Liver (tissue), 9 donors: ENCODE results near the gene CENPF. TPM values are rescaled to one million over a fixed set of nuclear protein-coding genes. Genes with fewer than 3 reads are reported as not detected.
A peak's percentile ranks its signal among the peaks of the same experiment; 100 is the strongest.

ENCODE experiments used
- DNase-seq: peaks from one replicate; pipeline ENCODE4 v3.0.0-alpha.2; 2017; ENCODE audit warnings: low spot score
- H3K27ac ChIP-seq, 2 donors: one replicate each; pipeline ENCODE4 v1.7.0; 2013; ENCODE audit warnings: inconsistent platforms in 2 of 2, low read length in 2 of 2, control low read depth in 1 of 2, low read depth in 1 of 2, mild to moderate bottlenecking in 1 of 2
- H3K27me3 ChIP-seq, 4 donors: one replicate each; pipeline versions ENCODE4 v1.6.1 to v1.7.0; 2013; ENCODE audit warnings: low read length in 3 of 4, inconsistent platforms in 1 of 4, mild to moderate bottlenecking in 1 of 4, moderate library complexity in 1 of 4; ENCODE audit not compliant: control insufficient read depth in 4 of 4, insufficient read depth in 4 of 4
- H3K36me3 ChIP-seq, 4 donors: one replicate each; pipeline versions ENCODE4 v1.6.1 to v1.7.0; 2013; ENCODE audit warnings: low read length in 3 of 4, mild to moderate bottlenecking in 3 of 4, low read depth in 1 of 4, moderate library complexity in 1 of 4; ENCODE audit not compliant: control insufficient read depth in 4 of 4, insufficient read depth in 3 of 4
- H3K4me1 ChIP-seq, 4 donors: one replicate each; pipeline versions ENCODE4 v1.6.1 to v1.7.0; 2013; ENCODE audit warnings: low read length in 3 of 4, mild to moderate bottlenecking in 3 of 4, moderate library complexity in 1 of 4; ENCODE audit not compliant: control insufficient read depth in 4 of 4, insufficient read depth in 4 of 4
- H3K4me3 ChIP-seq, 3 donors: one replicate each; pipeline versions ENCODE4 v1.6.1 to v1.7.0; 2013; ENCODE audit warnings: low read length in 3 of 3, control low read depth in 1 of 3, low read depth in 1 of 3, mild to moderate bottlenecking in 1 of 3
- H3K9ac ChIP-seq, 2 donors: one replicate each; pipeline ENCODE4 v1.7.0; 2013; ENCODE audit warnings: low read length in 2 of 2, mild to moderate bottlenecking in 2 of 2, moderate library complexity in 2 of 2, control low read depth in 1 of 2, low read depth in 1 of 2
- H3K9me3 ChIP-seq, 4 donors: one replicate each; pipeline versions ENCODE4 v1.6.1 to v1.7.0; 2013; ENCODE audit warnings: low read length in 3 of 4; ENCODE audit not compliant: control insufficient read depth in 4 of 4
- ATF3 ChIP-seq: IDR thresholded peaks from 2 replicates; pipeline ENCODE4 v1.6.1; 2016; ENCODE audit warnings: antibody characterized with exemption
- CTCF ChIP-seq: fragments of 150-350 bp; IDR thresholded peaks from 2 replicates; pipeline ENCODE4 v1.5.1; 2017; ENCODE audit warnings: improper control_type of control experiment, low read depth, low read length; ENCODE audit not compliant: missing input control
- EGR1 ChIP-seq, 2 donors: IDR thresholded peaks; 2 replicates each; pipeline ENCODE4 v1.6.1; 2016 to 2018; ENCODE audit warnings: antibody characterized with exemption in 2 of 2, low read depth in 2 of 2
- FOXA1 ChIP-seq: IDR thresholded peaks from 2 replicates; pipeline ENCODE4 v1.6.1; 2016; ENCODE audit warnings: antibody characterized with exemption
- FOXA2 ChIP-seq: IDR thresholded peaks from 2 replicates; pipeline ENCODE4 v1.6.1; 2016; ENCODE audit warnings: antibody characterized with exemption
- GABPA ChIP-seq, 2 donors: IDR thresholded peaks in 1 of 2; conservative IDR thresholded peaks in 1 of 2; 2 replicates each; pipeline ENCODE4 v1.6.1; 2016; ENCODE audit warnings: antibody characterized with exemption in 2 of 2, mild to moderate bottlenecking in 1 of 2, moderate library complexity in 1 of 2
- HNF4A ChIP-seq, 2 donors: conservative IDR thresholded peaks; 2 replicates each; pipeline ENCODE4 v1.6.1; 2016; ENCODE audit warnings: antibody characterized with exemption in 2 of 2, mild to moderate bottlenecking in 2 of 2
- JUND ChIP-seq, 2 donors: IDR thresholded peaks; 2 replicates each; pipeline ENCODE4 v1.6.1; 2016; ENCODE audit warnings: antibody characterized with exemption in 2 of 2
- MAX ChIP-seq: IDR thresholded peaks from 2 replicates; pipeline ENCODE4 v1.6.1; 2016; ENCODE audit warnings: antibody characterized with exemption
- NR2F2 ChIP-seq: IDR thresholded peaks from 2 replicates; pipeline ENCODE4 v1.6.1; 2016; ENCODE audit warnings: antibody characterized with exemption
- RAD21 ChIP-seq, 2 donors: IDR thresholded peaks; 2 replicates each; pipeline ENCODE4 v1.6.1; 2016; ENCODE audit warnings: antibody characterized with exemption in 2 of 2, mild to moderate bottlenecking in 2 of 2
- SP1 ChIP-seq: IDR thresholded peaks from 2 replicates; pipeline ENCODE4 v1.6.1; 2018; ENCODE audit warnings: antibody characterized with exemption, mild to moderate bottlenecking
- YY1 ChIP-seq: IDR thresholded peaks from 2 replicates; pipeline ENCODE4 v1.6.1; 2016; ENCODE audit warnings: antibody characterized with exemption, mild to moderate bottlenecking
- WGBS: extraction: QIAGEN DNeasy Blood & Tissue Kit; methylation state at CpG from one replicate; pipeline ENCODE4 v1.1.7; 2013; 5-methylcytosine and 5-hydroxymethylcytosine counted together
- polyA plus RNA-seq, 2 donors: library from polyadenylated mRNA; stranded (reverse) in 1 of 2; unstranded in 1 of 2; fragments of 200-250 nt in 1 of 2; fragments of >200 nt in 1 of 2; fragmentation: Nextera tagmentation in 1 of 2; extraction: Ambion mirVana in 1 of 2; gene quantifications; one replicate each; pipeline versions ENCODE4 v1.2.1 to v1.2.3, GENCODE V29; 2013 to 2015
- total RNA-seq, 2 donors: library from RNA; depleted of rRNA; stranded (reverse); fragments of >200 nt; gene quantifications; one replicate each; pipeline ENCODE4 v1.2.3, GENCODE V29; 2014
- donor health status: healthy.
- donor health status: healthy.
- donor health status: healthy.
- donor health status: healthy.
- donor health status: healthy.

The CENPF gene
- total and polyA plus RNA-seq, 4 donors = 0.08 to 47.3 (median 1.5) TPM

GRCh38 chr1:214637125-214637524 lies 34.1 kb downstream of the CENPF start (continued):
- no peak for TF ChIP-seq GABPA (IDR thresholded peaks at IDR 0.05 in 1 of 2, conservative IDR thresholded peaks at IDR 0.05 in 1 of 2)
- no peak for TF ChIP-seq SP1
- TF ChIP-seq FOXA2 = no peak

GRCh38 chr1:214637722-214638458 lies 34.9 kb downstream of the CENPF start:
- Histone ChIP-seq H3K36me3 (no peaks in the 10 kb centered on the region), H3K4me3 (no peak overlapping the region), H3K9ac (no peak overlapping the region), H3K4me1 (no peaks in the 10 kb centered on the region), H3K27ac (no peak overlapping the region), H3K9me3 (no peaks in the 10 kb centered on the region), H3K27me3 (no peaks in the 10 kb centered on the region)
- TF ChIP-seq RAD21 (IDR thresholded peaks at IDR 0.05) (peak; percentile 67 to 78), CTCF (peak; percentile 52), SP1 (no peak), JUND (IDR thresholded peaks at IDR 0.05) (no peak), FOXA2 (no peak), YY1 (no peak)
- WGBS = 71% methylated on average over 6 of the region's 6 CpGs
- DNase-seq = no peak

GRCh38 chr1:214638459-214638807 lies 35.4 kb downstream of the CENPF start:
- no peaks in the 10 kb centered on the region for H3K9me3 ChIP-seq
- 98% methylated on average over 6 of the region's 6 CpGs for WGBS
- no peaks in the 10 kb centered on the region for H3K27me3 ChIP-seq
- no peak for DNase-seq
- H3K27ac ChIP-seq = no peak overlapping the region
- H3K4me3 ChIP-seq = no peak overlapping the region
- no peak overlapping the region for H3K9ac ChIP-seq
- TF ChIP-seq RAD21 (IDR thresholded peaks at IDR 0.05) (no peak), ATF3 (no peak), FOXA2 (no peak), NR2F2 (no peak), FOXA1 (no peak), CTCF (no peak), HNF4A (conservative IDR thresholded peaks at IDR 0.05) (no peak), EGR1 (IDR thresholded peaks at IDR 0.05; ENCODE audit: low read depth in 2 of 2) (no peak), MAX (no peak)
- H3K36me3 ChIP-seq = no peaks in the 10 kb centered on the region
- no peaks in the 10 kb centered on the region for H3K4me1 ChIP-seq
